HS-5 (cell line): Measurements from ENCODE around the gene OR9G4.

Experiments
- DNase-seq: peaks from one replicate; pipeline ENCODE4 v3.0.0-alpha.2; 2012; ENCODE audit warnings: low read depth

The OR9G4 gene

DNA sequence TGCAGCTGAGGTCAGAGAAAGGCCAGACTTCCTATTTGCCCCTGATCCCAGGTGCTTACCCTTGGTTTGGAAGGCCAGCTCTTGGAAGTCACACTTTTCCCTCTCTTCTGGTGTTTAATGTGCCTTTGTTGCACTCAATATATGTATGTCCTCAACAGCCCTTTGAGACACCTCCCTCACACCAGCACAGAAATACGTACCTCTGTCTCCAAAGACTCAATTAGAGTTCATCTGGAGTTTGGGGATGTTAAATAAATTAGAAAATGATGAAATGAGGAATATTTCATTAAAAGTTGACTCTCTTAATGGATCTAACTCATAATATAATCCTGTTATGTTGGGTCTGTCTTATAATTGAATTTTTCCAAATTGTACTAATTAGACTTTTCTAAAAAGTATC, at the start of gene OR9G4:
OR9G4 (minus strand) TSS at position 101 of the 400 bp plus-strand sequence. CDS start 4,931 bp downstream, outside the sequence.
- no peak for DNase-seq

DNA sequence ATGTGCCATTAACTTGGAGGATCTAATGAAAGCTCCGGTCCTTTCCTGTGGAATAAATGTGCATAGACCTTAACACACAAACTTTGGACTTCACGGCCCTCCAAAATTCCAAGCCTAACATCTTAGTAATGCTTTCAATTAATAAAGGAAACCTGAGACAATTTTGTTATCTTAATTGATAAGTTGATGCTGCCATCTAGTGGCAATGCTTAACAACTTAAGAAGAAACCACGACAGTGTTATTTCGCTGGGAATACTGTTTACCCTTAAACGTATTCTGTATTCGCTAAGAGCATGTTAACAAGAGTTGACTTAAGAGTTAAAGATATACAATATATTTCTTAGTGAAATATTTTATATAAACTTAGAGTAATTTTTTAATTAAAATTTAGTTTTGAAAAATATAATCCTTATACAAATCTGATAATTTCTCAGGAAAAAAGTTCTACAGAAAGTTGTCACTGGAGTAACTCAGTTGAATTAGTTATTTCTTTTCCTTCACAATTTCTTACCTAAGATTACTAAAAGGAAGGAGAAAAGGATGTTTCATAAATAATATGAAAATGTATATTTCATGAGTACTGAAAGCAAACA, 35.0 kb upstream of the OR9G4 start:
- DNase-seq = peak; percentile 22

DNA sequence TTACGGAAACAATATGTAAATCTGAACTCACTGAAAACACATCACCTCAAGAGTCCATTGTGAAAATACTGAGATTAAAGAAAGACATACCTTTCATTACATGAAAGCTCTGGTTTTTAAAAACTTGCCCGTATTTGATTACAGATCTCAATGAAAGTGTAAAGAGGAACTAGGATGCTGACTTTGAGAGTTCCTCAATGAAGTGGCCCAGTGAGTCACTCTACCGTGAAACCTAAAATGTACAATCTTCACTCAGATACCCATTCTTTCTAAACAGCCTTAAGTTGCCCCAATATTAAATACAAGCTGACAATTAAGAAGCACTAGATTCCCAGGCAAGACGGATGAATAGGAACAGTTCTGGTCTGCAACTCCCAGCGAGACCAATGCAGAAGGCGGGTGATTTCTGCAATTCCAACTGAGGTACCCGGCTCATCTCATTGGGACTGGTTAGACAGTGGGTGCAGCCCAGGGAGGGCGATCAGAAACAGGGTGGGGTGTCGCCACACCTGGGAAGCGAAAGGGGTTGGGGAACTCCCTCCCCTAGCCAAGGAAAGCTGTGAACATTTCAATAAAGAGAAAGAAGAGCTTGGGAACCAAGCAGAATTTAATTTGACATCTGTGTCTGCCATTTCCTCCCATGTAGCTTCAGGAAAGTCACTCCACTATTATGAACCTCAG, 33.8 kb upstream of the OR9G4 start:
- DNase-seq = no peak

DNA sequence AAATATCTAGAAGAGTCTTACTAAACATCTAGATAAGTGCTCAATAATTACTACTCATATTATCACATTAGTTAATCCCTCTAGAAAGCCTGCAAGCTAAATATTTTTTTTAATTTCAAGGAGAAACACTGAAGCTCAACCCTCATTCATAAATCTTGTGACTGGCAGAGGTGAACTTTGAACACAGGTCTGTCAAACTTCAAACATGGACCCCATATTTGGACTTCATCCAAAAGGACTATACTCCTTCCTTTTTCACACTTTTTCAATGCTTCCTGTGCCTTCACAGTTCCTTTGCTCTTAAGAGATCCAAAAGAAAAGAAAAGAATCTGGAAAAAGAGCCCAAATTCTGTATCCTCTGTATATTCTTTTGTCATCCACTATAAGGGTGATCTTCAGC, 28.3 kb upstream of the OR9G4 start:
- no peak for DNase-seq

DNA sequence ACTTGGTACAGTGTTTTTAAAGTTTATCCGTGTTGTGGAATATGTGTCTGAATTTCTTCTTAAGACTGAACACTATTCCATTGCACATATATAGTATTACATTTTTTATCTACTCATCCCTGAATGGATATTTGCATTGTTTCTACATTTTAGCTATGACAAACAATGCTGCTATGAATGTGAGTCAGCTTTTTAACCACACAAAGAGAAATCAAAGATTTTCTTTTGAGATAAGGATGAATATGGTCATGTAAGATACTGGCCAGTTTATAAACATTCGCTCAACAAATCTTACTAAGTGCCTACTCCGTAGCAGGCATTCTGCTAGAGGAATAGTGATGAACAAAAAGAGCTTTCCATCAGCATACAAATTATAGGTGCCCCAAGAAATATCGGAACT, 16.5 kb upstream of the OR9G4 start:
- DNase-seq = no peak

DNA sequence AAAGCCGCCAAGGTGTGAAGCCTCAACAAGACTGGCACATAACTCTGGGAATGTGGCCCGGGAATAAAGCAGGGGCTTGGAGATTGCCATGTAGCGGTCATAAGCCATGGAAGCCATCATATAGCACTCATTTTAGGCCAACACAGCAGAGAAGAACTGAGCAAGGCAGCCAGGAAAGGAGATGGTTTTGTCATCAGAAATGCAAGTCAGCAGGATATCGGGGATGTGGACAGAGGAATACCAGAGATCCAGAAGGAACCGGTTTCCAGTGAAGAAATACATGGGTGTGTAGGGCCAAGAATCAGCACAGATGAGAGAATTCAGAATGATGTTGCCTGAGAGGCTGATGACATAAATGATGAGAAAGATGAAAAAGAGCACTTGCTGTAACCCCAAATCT, 3.0 kb upstream of the OR9G4 start:
- DNase-seq = no peak

DNA sequence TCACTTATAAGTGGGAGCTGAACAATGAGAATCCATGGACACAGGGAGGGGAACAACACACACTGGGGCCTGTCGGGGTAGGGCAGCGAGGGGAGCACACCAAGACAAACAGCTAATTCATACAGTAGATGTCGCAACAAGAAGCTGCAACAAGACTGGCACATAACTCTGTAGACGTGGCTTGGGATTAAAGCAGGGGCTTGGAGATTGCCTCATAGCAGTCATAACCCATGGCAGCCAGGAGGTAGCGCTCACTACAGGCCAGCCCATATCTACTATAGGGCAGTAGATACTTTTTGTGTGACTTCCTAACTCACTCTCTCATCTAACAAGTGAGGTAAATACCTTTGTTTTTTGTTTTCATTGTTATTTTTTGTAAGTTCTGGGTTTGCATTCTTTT, 1.7 kb upstream of the OR9G4 start:
- no peak for DNase-seq

DNA sequence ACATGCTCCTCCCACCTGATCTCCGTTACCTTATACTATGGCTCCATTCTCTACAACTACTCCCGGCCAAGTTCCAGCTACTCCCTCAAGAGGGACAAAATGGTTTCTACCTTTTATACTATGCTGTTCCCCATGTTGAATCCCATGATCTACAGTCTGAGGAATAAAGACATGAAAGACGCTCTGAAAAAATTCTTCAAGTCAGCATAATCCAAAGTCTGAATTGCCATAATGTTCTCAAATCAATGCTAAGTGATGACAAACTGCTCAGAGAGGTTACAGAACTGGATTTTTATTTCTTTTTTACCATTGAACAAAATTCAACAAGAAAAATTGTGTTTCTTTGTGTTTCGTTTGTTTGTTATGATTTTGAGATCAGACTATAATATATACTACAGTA, 7.6 kb downstream of the OR9G4 start:
- DNase-seq = no peak

DNA sequence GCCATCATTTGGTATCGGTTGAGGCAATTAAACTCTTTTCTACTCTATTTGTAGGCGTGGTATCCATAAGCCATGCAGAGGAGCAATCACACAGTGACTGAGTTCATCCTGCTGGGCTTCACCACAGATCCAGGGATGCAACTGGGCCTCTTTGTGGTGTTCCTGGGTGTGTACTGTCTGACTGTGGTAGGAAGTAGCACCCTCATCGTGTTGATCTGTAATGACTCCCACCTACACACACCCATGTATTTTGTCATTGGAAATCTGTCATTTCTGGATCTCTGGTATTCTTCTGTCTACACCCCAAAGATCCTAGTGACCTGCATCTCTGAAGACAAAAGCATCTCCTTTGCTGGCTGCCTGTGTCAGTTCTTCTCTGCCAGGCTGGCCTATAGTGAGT, 8.4 kb downstream of the OR9G4 start:
- DNase-seq = no peak

DNA sequence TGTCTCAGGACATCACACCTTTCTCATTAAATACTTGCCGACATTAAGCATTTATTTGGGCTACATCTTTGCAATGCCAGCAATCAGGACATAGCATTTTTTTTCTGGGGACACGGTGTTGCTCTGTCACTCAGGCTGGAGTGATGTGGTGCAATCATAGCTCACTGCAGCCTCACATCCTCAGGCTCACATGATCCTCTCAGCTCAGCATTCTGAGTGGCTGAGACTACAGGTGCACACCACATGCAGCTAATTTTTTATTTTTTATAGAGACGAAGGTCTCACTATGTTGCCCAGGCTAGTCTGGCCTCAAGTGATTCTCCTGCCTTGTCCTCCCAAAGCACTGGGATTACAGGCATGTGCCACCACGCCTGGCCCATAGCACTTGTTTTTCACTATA, 28.0 kb downstream of the OR9G4 start:
- no peak for DNase-seq

DNA sequence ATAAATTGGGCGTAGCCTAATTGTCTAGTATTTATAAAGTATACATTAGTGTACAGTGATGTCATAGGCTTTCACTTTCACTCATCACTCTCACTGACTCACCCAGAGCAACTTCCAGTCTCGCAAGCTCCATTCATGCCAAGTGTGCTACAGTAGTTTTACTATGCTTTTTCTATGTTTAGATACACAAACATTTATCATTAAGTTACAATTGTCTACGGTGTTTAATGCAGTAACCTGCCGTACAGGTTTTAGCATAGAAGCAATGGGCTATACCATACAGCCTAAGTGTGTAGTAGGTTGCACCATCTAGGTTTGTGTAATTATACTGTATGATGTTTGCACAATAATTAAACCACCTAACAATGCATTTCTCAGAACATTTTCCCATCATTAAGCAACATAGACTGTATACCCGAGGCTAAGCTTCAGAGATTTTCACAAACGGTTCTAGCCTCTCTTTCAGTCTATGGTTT, 32.1 kb downstream of the OR9G4 start:
- no peak for DNase-seq

DNA sequence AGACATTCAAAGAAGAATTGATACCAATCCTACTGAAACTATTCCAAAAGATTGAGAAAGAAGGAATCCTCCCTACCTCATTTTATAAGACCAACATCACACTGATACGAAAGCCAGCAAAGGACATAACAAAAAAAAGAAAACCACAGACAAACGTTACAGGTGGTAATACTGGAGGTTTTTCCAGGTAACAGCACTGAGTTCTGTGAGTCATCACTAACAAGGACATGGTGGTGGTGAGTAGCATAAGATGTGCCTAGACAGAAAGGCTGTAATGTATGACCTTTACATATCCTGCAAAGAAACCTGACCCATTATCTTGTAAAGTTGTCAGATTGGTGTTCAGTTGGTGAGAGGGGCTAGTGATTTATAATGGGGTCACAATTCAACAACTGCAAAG, 34.3 kb downstream of the OR9G4 start:
- no peak for DNase-seq

DNA sequence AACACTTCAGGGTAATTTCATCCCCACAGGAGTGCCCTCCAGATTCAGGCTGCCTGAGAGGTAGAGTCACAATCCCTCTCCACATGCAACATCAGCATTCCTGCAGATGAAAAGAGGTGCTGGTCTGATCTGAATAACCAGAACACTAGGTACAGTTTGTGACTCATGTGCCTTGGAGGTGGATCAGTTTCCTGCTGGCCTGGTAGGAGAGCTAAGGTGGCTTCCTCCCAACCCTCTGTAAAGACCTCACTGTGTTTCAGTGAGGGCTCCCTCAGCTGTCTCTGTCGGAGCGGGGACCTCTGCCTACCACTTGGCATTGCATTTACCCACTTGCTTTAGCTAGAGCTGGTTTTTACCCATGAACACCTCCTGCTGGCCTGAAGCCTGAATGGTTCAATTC, 42.0 kb downstream of the OR9G4 start:
- DNase-seq = no peak

DNA sequence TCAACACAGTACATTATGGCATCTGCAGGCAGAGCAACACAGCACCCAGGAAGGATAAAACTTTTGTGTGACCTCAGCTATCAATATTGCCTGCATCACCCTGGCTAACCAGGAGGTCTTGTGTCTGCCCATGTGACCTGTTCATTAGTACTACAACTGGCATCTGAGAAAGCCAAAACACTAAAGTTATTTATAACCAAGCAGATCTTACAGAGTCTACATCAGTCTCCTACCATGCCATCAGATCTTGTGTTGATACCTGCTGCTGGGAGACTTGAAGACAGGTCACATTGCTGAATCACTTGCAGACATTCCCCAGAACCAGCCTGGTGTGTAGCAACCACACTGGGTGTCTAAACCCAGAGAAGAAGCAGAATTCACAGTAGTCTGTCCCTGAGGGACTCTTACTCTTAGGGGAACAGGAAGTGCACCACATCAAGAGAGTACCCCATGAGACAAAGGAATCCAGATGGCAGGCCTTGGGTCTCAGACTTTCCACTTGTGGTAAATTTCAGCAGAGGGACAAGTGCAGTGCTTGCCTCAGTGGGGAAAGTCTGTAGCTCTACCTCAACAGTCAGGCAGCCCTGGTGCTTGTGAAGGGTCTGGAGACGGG, 42.6 kb downstream of the OR9G4 start:
- no peak for DNase-seq

DNA sequence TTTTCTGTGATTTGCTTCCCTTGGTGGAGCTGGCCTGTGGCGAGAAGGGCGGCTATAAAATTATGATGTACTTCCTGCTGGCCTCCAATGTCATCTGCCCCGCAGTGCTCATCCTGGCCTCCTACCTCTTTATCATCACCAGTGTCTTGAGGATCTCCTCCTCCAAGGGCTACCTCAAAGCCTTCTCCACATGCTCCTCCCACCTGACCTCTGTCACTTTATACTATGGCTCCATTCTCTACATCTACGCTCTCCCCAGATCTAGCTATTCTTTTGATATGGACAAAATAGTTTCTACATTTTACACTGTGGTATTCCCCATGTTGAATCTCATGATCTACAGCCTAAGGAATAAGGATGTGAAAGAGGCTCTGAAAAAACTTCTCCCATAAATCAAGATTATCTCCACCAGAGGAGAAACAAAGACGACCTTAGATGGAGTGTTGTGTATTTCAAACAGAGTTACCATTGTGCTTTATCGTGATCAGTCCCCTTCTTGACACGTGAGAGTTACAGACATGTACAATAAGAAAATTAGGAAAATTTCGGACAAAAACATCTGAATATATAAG, 47.5 kb downstream of the OR9G4 start:
- no peak for DNase-seq

DNA sequence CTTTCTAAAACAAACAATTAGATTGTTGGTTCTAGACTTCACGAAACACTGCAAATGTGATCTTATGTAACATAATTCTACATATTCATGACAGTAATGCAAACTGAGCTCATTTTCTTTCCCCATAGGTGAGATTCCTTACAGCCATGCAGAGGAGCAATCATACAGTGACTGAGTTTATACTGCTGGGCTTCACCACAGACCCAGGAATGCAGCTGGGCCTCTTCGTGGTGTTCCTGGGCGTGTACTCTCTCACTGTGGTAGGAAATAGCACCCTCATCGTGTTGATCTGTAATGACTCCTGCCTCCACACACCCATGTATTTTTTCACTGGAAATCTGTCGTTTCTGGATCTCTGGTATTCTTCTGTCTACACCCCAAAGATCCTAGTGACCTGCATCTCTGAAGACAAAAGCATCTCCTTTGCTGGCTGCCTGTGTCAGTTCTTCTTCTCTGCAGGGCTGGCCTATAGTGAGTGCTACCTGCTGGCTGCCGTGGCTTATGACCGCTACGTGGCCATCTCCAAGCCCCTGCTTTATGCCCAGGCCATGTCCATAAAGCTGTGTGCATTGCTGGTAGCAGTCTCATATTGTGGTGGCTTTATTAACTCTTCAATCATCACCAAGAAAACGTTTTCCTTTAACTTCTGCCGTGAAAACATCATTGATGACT, 48.1 kb downstream of the OR9G4 start:
- no peak for DNase-seq

DNA sequence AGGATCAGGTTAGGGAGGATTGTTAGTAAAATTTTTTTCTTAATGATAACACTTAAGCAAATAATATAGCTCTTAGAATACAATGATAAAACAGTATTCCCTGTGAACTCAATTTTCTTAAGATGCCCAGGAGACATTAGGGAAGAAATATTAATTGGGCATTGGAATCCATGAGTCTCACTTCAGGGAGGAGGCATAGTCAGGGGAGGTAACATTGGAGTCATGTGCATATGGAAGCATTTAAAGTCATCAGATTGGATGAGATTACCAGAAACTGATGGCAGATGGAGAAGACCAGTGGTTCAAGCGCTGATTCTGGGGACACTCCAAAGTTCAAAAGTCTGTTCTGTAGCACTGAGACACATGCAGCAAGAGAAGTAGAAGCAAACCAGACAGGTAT, 49.7 kb downstream of the OR9G4 start, which contains the start of gene OR9G1:
OR9G1 (plus strand) TSS at position 301 of the 400 bp plus-strand sequence. CDS start 1,293 bp downstream, outside the sequence.
- no peak for DNase-seq

DNA sequence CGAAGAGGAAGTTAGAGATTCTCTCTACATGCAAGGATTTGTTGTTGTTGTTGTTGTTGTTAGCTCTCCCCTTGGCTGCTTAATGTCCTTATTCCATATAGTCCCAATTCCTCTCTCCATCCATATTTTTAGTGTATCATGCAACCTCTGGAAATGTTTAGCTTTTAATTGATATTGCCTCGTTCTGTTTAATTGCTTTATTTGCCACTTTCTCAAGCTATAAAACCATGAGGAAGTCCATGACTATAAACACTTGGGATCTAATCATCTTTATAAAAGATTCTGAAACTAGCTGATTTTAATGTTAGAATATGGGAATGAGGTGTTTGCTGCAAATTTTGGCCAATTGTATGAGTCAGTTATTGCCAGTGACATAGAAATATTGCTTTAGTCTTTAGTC, 55.1 kb downstream of the OR9G4 start:
- DNase-seq = no peak
